Measurements from ENCODE around the gene ANKRD12.
"Not testable (repeated sequence)": the region's sequence is repeated elsewhere in the genome, so short reads cannot be mapped to it uniquely, and the experiment has no call there.

Gene ANKRD12

GRCh38 chr18:9169515-9169914 is 32.9 kb downstream of the ANKRD12 start:
- no CpG with 5 or more reads among the region's 3 CpGs for WGBS, 2 experiments (ENCODE audit: insufficient coverage in 2 of 2)
- H3K36me3 ChIP-seq (ENCODE audit: control insufficient read depth, insufficient read depth, low read length); H3K9me3 ChIP-seq (ENCODE audit: control insufficient read depth, low read length); H3K4me3 ChIP-seq (ENCODE audit: extremely low read depth, insufficient read depth, low read length, poor library complexity, severe bottlenecking); H3K27ac ChIP-seq (ENCODE audit: low read depth, low read length, severe bottlenecking); H3K4me1 ChIP-seq (ENCODE audit: control insufficient read depth, insufficient read depth, low read length, poor library complexity, severe bottlenecking): not testable (repeated sequence)

GRCh38 chr18:9171919-9172318 is 35.3 kb downstream of the ANKRD12 start:
- not testable (repeated sequence) for H3K27ac ChIP-seq (ENCODE audit: low read depth, low read length, severe bottlenecking); H3K9me3 ChIP-seq (ENCODE audit: control insufficient read depth, low read length); H3K4me3 ChIP-seq (ENCODE audit: extremely low read depth, insufficient read depth, low read length, poor library complexity, severe bottlenecking); H3K4me1 ChIP-seq (ENCODE audit: control insufficient read depth, insufficient read depth, low read length, poor library complexity, severe bottlenecking); H3K36me3 ChIP-seq (ENCODE audit: control insufficient read depth, insufficient read depth, low read length)
- WGBS, 2 experiments (ENCODE audit: insufficient coverage in 2 of 2), result 100% methylated on average over 1 of the region's 3 CpGs

- WGBS, 2 experiments (ENCODE audit: insufficient coverage in 2 of 2), result 88% methylated on average over 4 of the region's 4 CpGs; no CpG with 5 or more reads in 1 of the 2 experiments
- Histone ChIP-seq H3K4me1 (ENCODE audit: control insufficient read depth, insufficient read depth, low read length, poor library complexity, severe bottlenecking) (no peaks in the 10 kb centered on the region), H3K4me3 (ENCODE audit: extremely low read depth, insufficient read depth, low read length, poor library complexity, severe bottlenecking) (no peak overlapping the region), H3K36me3 (ENCODE audit: control insufficient read depth, insufficient read depth, low read length) (peaks cover 8% of the 10 kb centered on the region), H3K27ac (ENCODE audit: low read depth, low read length, severe bottlenecking) (no peak overlapping the region), H3K9me3 (ENCODE audit: control insufficient read depth, low read length) (no peaks in the 10 kb centered on the region)
Observed at GRCh38 chr18:9172506-9173127, 36.0 kb downstream of the ANKRD12 start.

GRCh38 chr18:9173770-9174233 is 37.2 kb downstream of the ANKRD12 start:
- Histone ChIP-seq H3K9me3 (ENCODE audit: control insufficient read depth, low read length) (no peaks in the 10 kb centered on the region), H3K4me3 (ENCODE audit: extremely low read depth, insufficient read depth, low read length, poor library complexity, severe bottlenecking) (no peak overlapping the region), H3K4me1 (ENCODE audit: control insufficient read depth, insufficient read depth, low read length, poor library complexity, severe bottlenecking) (no peaks in the 10 kb centered on the region), H3K27ac (ENCODE audit: low read depth, low read length, severe bottlenecking) (no peak overlapping the region), H3K36me3 (ENCODE audit: control insufficient read depth, insufficient read depth, low read length) (peaks cover 8% of the 10 kb centered on the region)
- WGBS, 2 experiments (ENCODE audit: insufficient coverage in 2 of 2), result 67 to 90% methylated on average over 1 to 3 of the region's 6 CpGs

- 79 to 100% methylated on average over 4 of the region's 4 CpGs for WGBS, 2 experiments (ENCODE audit: insufficient coverage in 2 of 2)
- H3K4me1 ChIP-seq (ENCODE audit: control insufficient read depth, insufficient read depth, low read length, poor library complexity, severe bottlenecking), result no peaks in the 10 kb centered on the region
- H3K9me3 ChIP-seq (ENCODE audit: control insufficient read depth, low read length), result no peaks in the 10 kb centered on the region
- H3K27ac ChIP-seq (ENCODE audit: low read depth, low read length, severe bottlenecking), result no peak overlapping the region
- H3K36me3 ChIP-seq (ENCODE audit: control insufficient read depth, insufficient read depth, low read length), result peaks cover 8% of the 10 kb centered on the region
- H3K4me3 ChIP-seq (ENCODE audit: extremely low read depth, insufficient read depth, low read length, poor library complexity, severe bottlenecking), result no peak overlapping the region
Observed at GRCh38 chr18:9174302-9174701, 37.7 kb downstream of the ANKRD12 start.

GRCh38 chr18:9175115-9175514 is 38.5 kb downstream of the ANKRD12 start:
- no peaks in the 10 kb centered on the region for H3K4me1 ChIP-seq (ENCODE audit: control insufficient read depth, insufficient read depth, low read length, poor library complexity, severe bottlenecking)
- no CpG with 5 or more reads among the region's 1 CpG for WGBS, 2 experiments (ENCODE audit: insufficient coverage in 2 of 2)
- H3K27ac ChIP-seq (ENCODE audit: low read depth, low read length, severe bottlenecking), result no peak overlapping the region

GRCh38 chr18:9177031-9177430 is 40.5 kb downstream of the ANKRD12 start:
- Histone ChIP-seq H3K9me3 (ENCODE audit: control insufficient read depth, low read length) (no peaks in the 10 kb centered on the region), H3K4me1 (ENCODE audit: control insufficient read depth, insufficient read depth, low read length, poor library complexity, severe bottlenecking) (no peaks in the 10 kb centered on the region), H3K4me3 (ENCODE audit: extremely low read depth, insufficient read depth, low read length, poor library complexity, severe bottlenecking) (no peak overlapping the region), H3K27ac (ENCODE audit: low read depth, low read length, severe bottlenecking) (no peak overlapping the region), H3K36me3 (ENCODE audit: control insufficient read depth, insufficient read depth, low read length) (peaks cover 8% of the 10 kb centered on the region)
- WGBS, 2 experiments (ENCODE audit: insufficient coverage in 2 of 2), result 97 to 100% methylated on average over 4 to 5 of the region's 6 CpGs

More at GRCh38 chr18:9175115-9175514, 38.5 kb downstream of the ANKRD12 start:
- H3K36me3 ChIP-seq (ENCODE audit: control insufficient read depth, insufficient read depth, low read length), result peaks cover 8% of the 10 kb centered on the region
- H3K4me3 ChIP-seq (ENCODE audit: extremely low read depth, insufficient read depth, low read length, poor library complexity, severe bottlenecking), result no peak overlapping the region
- H3K9me3 ChIP-seq (ENCODE audit: control insufficient read depth, low read length), result no peaks in the 10 kb centered on the region

- no peak overlapping the region for H3K4me3 ChIP-seq (ENCODE audit: extremely low read depth, insufficient read depth, low read length, poor library complexity, severe bottlenecking)
- H3K36me3 ChIP-seq (ENCODE audit: control insufficient read depth, insufficient read depth, low read length), result peaks cover 8% of the 10 kb centered on the region
- H3K9me3 ChIP-seq (ENCODE audit: control insufficient read depth, low read length), result no peaks in the 10 kb centered on the region
- no peaks in the 10 kb centered on the region for H3K4me1 ChIP-seq (ENCODE audit: control insufficient read depth, insufficient read depth, low read length, poor library complexity, severe bottlenecking)
- 100% methylated on average over 1 of the region's 4 CpGs for WGBS, 2 experiments (ENCODE audit: insufficient coverage in 2 of 2)
- no peak overlapping the region for H3K27ac ChIP-seq (ENCODE audit: low read depth, low read length, severe bottlenecking)
Observed at GRCh38 chr18:9177466-9177865, 40.9 kb downstream of the ANKRD12 start.

- Histone ChIP-seq H3K4me1 (ENCODE audit: control insufficient read depth, insufficient read depth, low read length, poor library complexity, severe bottlenecking) (no peaks in the 10 kb centered on the region), H3K27ac (ENCODE audit: low read depth, low read length, severe bottlenecking) (no peak overlapping the region), H3K4me3 (ENCODE audit: extremely low read depth, insufficient read depth, low read length, poor library complexity, severe bottlenecking) (no peak overlapping the region), H3K9me3 (ENCODE audit: control insufficient read depth, low read length) (no peaks in the 10 kb centered on the region), H3K36me3 (ENCODE audit: control insufficient read depth, insufficient read depth, low read length) (peaks cover 8% of the 10 kb centered on the region)
- WGBS, 2 experiments (ENCODE audit: insufficient coverage in 2 of 2), result no CpG with 5 or more reads among the region's 1 CpG
Observed at GRCh38 chr18:9178557-9178956, 42.0 kb downstream of the ANKRD12 start.

GRCh38 chr18:9181275-9181674 is 44.7 kb downstream of the ANKRD12 start:
- H3K4me3 ChIP-seq (ENCODE audit: extremely low read depth, insufficient read depth, low read length, poor library complexity, severe bottlenecking), result no peak overlapping the region
- no peak overlapping the region for H3K27ac ChIP-seq (ENCODE audit: low read depth, low read length, severe bottlenecking)
- no peaks in the 10 kb centered on the region for H3K4me1 ChIP-seq (ENCODE audit: control insufficient read depth, insufficient read depth, low read length, poor library complexity, severe bottlenecking)
- H3K9me3 ChIP-seq (ENCODE audit: control insufficient read depth, low read length), result no peaks in the 10 kb centered on the region
- H3K36me3 ChIP-seq (ENCODE audit: control insufficient read depth, insufficient read depth, low read length), result peaks cover 5% of the 10 kb centered on the region
- no CpG with 5 or more reads among the region's 3 CpGs for WGBS, 2 experiments (ENCODE audit: insufficient coverage in 2 of 2)

GRCh38 chr18:9182852-9183399 is 46.3 kb downstream of the ANKRD12 start:
- H3K4me3 ChIP-seq (ENCODE audit: extremely low read depth, insufficient read depth, low read length, poor library complexity, severe bottlenecking), result no peak overlapping the region
- no peaks in the 10 kb centered on the region for H3K4me1 ChIP-seq (ENCODE audit: control insufficient read depth, insufficient read depth, low read length, poor library complexity, severe bottlenecking)
- no peak overlapping the region for H3K27ac ChIP-seq (ENCODE audit: low read depth, low read length, severe bottlenecking)
- H3K36me3 ChIP-seq (ENCODE audit: control insufficient read depth, insufficient read depth, low read length), result peaks cover under 1% of the 10 kb centered on the region
- no peaks in the 10 kb centered on the region for H3K9me3 ChIP-seq (ENCODE audit: control insufficient read depth, low read length)
- WGBS, 2 experiments (ENCODE audit: insufficient coverage in 2 of 2), result 97% methylated on average over 4 of the region's 5 CpGs; no CpG with 5 or more reads in 1 of the 2 experiments
